GM18520 (cell line): ENCODE results near the gene ZNF226.
"Not testable (repeated sequence)": the region's sequence is repeated elsewhere in the genome, so short reads cannot be mapped to it uniquely, and the experiment has no call there.

Experiments
- ATAC-seq: cut with Tn5 transposase; IDR thresholded peaks from one replicate; pipeline ENCODE4 v1.9.1; 2021; ENCODE audit not compliant: unreplicated experiment

ZNF226 gene

DNA sequence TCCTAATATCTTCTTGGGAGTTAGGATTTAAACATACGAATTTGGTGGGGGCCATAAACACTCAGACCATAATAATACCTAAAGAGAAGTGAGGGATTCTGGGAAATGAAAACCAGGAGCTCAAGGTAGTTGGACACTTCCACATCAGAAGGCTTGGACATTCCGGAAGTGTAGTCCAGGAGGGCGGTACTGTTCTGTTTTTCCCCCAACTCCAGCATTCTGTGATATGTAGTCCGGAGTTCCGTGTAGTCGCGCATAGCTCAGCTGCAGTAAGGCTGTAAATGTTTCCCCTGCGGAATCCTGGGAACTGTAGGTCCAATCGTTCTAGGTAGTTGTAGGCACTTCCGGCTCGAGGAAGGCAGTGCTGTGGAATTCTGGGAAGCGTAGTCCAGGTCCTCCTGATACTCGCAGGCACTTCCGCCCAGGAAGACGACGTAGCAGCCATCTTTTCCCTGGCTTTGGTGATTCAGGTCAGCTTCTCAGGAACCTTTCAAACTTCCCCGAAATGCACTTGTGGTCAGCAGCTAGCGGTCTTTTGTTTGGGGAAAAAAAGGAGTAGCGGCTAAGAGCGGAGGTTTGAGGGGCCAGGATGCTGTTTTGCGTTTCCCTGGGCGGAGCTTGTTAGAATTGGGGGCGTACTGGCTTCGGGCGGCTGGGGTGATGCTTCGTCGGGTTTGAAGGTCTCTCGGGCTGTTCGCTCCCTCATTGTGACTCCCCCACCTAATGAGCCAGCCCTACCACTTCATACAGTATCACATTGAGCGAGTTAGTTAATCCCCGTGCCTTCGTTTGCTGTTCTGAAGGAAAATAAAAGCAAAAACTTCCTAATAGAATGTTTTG lies at the start of gene ZNF226:
TSS of gene ZNF226 (plus strand) at position 428 of the 840 bp plus-strand sequence. CDS start 4,981 bp downstream, outside the sequence.
- peak; percentile 68 for ATAC-seq

DNA sequence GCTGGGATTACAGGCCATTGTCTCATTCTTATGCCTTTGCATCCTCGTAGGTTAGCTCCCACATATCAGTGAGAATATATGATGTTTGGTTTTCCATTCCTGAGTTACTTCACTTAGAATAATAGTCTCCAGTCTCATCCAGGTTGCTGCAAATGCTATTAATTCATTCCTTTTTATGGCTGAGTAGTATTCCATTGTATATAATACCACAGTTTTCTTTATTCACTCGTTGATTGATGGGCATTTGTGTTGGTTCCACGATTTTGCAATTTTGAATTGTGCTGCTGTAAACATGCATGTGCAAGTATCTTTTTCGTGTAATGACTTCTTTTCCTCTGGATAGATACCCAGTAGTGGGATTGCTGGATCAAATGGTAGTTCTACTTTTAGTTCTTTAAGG lies 43.7 kb upstream of the ZNF226 start:
- ATAC-seq = not testable (repeated sequence)

DNA sequence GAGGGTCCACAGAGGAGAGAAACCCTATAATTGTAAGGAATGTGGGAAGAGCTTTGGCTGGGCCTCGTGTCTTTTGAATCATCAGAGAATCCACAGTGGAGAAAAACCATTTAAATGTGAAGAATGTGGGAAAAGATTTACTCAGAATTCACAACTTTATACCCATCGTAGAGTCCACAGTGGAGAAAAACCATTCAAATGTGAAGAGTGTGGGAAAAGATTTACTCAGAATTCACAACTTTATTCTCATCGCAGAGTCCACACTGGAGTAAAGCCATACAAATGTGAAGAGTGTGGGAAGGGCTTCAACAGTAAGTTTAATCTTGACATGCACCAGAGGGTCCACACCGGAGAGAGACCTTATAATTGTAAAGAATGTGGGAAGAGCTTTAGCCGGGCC lies 32.9 kb upstream of the ZNF226 start:
- ATAC-seq = no peak

DNA sequence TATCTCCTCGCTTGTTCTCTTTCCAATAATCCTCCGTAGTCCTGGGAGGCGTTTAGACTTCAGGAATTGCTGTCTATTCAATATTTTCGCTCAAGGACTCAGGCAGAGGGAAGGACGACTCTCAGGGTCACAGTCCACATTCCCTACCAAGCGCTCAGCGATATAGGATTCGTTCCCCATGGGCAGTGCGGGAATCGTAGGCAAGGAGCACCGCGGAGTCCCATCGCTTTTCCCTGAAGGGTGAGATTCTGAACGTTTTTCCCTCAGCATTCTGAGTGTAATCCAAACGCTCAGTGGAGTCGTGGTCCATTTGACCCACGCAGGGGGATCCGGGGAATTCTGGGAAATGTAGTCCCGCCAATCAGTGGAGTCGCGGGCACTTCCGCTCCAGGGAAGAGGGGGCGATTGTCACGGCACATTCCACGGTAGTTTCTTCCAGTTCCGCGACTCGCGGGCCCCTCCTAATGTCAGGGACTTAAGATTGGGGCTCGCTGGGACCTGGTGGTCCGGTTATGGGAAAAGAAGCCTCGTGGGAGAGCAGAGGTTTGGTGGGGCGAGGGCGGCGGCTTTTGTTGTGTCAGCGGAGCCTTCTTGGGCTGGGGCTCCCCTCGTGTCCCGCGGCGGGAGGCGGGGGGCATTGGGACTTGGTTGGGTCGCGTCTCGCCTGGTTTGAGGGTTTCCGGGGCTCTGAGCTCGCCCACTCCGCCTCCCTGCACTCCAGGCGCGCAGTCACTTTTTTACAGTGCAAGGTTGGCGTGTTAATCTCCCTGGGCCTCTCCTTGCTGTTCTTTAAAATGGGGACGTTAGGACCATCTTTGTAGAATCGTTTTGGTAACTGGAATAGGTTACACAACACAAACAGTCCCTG lies 23.5 kb upstream of the ZNF226 start, which contains the start of gene ZNF234:
TSS of gene ZNF234 (plus strand) at position 364 of the 868 bp plus-strand sequence. CDS start 3,079 bp downstream, outside the sequence.
- ATAC-seq = no peak

DNA sequence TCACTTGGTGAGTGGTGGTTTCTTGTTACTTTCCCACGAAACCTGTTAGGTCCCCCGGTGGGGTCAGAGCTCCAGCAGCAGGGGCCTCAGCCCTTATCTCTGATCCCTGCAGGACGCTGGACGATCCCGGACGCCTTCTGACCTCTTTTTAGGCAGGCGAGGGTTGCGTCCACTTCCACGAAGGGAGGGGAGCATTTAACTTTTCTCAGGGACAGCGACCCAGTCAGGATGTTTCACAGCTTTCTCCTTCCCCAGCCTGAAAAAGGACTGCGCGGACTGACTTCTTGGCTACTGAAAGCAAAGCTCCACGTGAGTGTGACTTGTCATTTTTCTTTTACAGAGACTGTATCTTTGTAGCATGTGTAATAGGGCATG lies 22.9 kb upstream of the ZNF226 start:
- no peak for ATAC-seq

DNA sequence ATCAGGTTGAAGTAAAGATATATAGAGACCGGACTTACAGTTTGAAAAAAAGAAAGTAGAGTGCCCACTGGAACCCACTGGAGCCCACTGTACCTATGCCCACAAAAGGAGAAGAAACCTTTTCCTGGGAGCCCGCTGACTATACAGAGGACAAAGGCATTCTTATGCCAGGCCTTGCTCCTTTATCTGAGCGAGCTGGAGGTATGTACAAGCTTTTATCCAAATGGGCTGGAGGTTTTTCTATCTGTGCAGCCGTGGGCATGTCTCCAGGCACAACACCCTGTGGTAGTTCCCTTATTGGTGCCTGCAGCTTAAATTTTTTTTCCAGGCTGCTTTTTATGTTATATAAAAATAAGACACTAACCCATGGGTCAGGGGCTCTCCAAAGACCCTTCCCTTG lies 15.1 kb upstream of the ZNF226 start:
- no peak for ATAC-seq

DNA sequence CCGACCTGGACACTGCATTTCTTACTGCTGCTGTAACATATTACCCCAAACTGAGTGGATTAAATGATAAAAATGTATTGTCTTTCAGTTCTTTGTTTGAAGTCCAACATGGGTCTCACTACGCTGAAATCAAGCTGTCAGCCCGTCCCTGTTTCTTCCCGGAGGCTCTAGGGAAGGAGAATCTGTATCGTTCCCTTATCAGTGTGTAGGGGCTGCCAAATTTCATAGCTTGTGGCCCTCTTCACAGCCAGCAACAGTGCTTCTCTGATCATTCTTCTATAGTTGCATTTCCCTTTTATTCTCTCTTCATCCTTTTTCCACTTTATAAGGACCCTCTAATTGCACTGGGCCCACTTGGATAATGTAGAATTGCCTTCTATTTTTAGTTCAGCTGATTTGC lies 13.4 kb upstream of the ZNF226 start:
- ATAC-seq = no peak

DNA sequence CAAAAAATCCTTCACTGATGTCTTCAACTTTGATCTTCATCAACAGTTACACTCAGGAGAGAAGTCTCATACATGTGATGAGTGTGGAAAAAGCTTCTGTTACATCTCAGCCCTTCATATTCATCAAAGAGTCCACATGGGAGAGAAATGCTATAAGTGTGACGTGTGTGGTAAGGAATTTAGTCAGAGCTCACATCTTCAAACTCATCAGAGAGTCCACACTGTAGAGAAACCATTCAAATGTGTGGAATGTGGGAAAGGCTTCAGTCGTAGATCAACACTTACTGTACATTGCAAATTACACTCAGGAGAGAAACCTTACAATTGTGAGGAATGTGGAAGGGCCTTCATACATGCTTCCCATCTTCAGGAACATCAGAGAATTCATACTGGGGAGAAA lies 8.4 kb upstream of the ZNF226 start:
- ATAC-seq = no peak

DNA sequence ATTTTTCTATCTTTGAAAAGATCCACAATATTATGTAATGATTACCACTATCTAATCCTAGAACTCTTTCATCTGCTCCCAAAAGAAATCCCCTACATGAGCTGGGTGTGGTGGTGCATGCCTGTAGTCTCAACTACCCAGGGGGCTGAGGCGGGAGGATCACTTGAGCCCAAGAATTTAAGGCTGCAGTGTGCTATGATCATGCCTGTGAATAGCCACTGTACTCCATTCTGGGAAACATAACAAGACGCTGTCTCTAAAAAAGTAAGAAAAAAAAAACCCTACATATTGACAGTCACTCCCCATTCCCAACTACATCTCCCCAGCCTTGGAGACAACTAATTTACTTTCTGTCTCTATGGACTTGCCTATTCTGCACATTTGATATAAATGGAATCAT lies 1.1 kb upstream of the ZNF226 start:
- no peak for ATAC-seq

DNA sequence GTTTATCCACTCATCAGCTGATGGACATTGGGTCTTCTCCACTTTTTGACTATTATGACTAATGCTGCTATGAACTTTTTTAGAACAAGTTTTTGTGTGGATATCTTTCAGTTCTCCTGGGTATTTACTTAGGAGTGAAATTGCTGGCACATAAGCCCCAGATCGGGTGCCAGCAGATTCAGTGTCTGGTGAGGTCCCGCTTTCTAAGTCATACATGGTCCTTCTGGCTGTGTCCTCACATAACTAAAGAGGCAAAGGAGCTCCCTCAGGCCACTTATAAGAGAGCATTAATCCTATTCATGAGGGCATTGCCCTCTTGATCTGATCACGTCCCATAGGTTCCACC lies 600 bp upstream of the ZNF226 start:
- no peak for ATAC-seq

DNA sequence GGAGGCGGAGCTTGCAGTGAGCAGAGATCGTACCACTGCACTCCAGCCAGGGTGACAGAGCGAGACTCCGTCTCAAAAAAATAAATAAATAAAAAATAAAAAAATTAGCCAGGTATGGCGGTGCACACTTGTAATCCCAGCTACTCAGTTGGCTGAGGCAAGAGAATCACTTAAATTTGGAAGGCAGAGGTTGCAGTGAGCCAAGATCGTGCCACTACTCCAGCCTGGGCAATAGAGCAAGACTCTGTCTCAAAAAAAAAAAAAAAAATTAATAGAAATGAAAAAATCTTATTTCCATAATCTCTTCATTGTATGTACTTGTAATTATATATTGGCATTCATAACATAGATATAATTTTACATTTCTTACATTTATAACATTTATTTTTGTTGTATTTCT lies 5.8 kb downstream of the ZNF226 start:
- not testable (repeated sequence) for ATAC-seq

DNA sequence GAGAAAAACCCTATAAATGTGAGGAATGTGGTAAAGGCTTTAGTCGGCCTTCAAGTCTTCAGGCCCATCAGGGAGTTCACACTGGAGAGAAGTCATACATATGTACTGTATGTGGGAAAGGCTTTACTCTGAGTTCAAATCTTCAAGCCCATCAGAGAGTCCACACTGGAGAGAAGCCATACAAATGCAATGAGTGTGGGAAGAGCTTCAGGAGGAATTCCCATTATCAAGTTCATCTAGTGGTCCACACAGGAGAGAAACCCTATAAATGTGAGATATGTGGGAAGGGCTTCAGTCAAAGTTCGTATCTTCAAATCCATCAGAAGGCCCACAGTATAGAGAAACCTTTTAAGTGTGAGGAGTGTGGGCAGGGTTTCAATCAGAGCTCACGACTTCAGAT lies 11.7 kb downstream of the ZNF226 start:
- no peak for ATAC-seq

DNA sequence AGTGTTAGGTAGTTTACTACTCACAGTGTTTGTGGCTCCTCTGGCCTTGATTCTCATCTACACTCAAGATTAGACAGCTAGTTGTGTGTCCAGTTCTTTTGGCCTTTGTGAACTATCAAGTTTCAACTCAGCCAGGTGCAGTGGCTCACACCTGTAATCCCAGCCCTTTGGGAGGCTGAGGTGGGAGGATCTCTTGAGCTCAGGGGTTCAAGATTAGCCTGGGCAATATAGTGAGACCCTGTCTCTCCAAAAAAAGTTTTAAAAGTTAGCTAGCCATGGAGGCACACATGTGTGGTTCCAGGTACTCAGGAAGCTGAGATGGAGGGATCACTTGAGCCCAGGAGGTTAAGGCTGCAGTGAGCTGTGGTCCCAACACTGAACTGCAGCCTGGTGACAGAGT lies 16.1 kb downstream of the ZNF226 start:
- ATAC-seq = no peak

DNA sequence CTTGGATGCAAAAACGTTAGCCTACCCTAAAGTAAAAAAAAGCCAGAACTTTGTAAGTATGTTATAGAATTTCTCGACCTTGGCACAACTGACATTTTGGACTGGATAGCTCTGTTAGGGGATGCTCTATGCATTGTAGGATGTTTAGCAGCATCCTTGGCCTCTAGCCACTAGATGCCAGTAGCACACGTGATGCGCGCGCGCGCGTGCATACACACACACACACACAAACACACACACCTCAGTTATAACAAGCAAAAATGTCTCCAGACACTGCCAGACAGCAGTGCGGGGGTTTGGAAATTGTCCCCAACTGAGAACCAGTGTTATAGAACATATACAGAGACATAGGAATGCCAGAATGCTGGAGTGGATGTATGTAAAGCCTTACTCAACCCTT lies 17.2 kb downstream of the ZNF226 start:
- ATAC-seq = no peak

DNA sequence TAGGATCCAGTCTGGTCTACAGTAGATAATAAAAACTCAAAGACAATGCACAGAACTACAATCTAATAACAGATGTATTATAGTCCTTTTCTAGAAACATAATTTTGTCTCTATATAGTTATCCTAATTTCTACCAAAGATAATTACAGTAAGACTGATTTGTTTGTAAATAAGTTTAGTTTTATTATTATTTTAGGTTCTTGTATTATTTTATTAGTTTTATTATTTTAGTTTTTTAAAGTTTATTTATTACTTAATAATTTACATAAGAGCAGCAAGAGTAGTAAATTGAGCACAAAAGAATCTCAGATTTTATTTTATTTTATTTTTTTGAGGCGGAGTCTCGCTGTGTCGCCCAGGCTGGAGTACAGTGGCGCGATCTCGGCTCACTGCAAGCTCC lies 25.1 kb downstream of the ZNF226 start:
- no peak for ATAC-seq

DNA sequence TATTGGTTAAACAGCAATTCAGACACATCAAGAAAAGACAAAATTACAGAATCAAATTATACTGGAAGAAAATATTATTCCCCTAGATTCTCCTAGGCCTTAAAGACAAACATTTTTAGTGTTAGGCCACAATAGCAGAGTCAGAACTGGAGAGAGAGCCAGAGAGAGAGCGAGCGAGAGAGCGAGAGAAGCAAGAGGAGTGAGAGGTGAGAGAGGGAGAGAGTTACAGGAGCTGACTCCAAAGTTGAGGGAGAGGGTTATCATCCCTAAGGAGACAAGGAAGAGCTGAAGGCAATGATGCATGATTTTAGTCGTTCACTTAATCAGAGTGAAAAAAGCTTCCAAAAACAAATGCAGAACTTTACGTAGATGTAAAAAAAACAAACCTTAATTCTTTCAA lies 27.2 kb downstream of the ZNF226 start:
- no peak for ATAC-seq

DNA sequence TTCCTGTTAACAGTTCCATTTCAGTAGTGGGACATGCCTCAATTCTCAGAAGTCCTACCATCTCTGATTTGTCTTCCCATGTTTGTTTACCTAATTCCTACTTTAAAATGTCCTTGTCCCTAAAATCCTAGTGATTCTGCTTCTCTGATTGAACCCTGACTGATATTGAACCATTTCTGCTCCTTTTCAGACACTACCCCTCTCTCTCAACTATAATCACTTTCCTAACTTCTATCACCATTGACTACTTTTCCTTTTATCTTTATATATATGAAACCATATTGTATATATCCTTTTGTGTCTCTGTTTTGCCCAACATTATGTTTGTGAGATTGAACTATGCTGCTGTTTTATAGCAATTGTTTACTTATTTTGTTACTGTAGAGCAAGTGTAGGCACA lies 31.9 kb downstream of the ZNF226 start:
- no peak for ATAC-seq

DNA sequence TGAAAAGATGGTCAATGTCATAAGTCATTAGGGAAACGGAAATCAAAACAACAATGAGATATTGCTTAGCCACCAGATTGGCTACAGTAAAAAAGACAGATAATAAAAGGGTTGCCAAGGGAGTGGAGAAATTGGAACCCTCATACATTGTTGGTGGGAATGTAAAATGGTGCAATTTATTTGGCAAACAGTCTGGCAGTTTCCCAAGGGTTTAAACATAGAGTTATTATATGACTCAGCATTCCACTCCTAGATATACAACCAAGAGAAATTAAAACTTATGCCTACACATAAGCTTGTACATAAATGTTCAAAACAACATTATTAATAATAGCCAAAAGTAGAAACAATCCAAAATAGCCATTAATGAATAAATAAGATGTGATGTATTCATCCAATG lies 37.6 kb downstream of the ZNF226 start:
- no peak for ATAC-seq

DNA sequence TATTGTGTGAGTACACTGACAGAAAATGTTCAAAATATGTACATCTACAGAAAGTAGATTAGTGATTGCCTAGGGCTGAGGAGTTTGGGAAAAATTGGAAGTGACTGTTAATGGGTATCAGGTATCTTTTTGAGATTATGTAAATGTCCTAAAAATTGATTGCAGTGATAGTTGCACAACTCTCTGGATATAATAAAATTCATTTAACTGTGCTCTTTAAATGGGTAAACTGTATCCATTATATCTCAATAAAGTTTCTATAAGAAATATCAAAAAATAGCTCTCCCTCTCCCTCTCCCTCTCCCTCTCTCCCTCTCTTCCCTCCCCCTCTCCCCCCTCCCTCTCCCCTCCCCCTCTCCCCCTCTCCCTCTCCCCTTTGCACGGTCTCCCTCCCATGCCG lies 38.1 kb downstream of the ZNF226 start:
- no peak for ATAC-seq

DNA sequence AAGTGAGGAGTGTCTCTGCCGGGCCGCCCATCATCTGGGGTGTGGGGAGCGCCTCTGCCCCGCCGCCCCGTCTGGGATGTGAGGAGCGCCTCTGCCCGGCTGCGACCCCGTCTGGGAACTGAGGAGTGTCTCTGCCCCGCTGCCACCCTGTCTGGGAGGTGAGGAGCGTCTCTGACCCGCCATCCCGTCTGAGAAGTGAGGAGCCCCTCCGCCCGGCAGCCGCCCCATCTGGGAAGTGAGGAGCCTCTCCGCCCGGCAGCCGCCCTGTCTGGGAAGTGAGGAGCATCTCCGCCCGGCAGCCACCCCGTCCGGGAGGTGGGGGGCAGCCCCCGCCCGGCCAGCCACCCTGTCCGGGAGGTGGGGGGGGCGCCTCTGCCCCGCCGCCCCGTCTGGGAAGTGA lies 39.0 kb downstream of the ZNF226 start:
- ATAC-seq = not testable (repeated sequence)

DNA sequence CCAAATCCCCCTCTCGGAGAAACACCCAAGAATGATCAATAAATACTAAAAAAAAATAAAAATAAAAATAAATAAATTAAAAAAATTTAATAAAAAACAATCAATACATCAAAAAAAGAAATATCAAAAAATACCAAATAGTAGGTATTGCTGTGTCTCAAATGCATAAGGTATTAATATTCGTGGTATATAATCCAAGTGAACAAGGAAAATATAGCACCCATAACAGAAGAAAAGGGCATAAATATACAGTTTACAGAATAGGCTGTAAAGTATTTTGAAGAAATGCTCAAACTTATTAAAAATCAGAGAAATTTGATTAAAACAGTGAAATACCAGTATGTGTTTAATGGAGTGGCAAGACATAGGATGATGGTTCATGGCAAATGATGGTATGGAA lies 39.9 kb downstream of the ZNF226 start:
- no peak for ATAC-seq

DNA sequence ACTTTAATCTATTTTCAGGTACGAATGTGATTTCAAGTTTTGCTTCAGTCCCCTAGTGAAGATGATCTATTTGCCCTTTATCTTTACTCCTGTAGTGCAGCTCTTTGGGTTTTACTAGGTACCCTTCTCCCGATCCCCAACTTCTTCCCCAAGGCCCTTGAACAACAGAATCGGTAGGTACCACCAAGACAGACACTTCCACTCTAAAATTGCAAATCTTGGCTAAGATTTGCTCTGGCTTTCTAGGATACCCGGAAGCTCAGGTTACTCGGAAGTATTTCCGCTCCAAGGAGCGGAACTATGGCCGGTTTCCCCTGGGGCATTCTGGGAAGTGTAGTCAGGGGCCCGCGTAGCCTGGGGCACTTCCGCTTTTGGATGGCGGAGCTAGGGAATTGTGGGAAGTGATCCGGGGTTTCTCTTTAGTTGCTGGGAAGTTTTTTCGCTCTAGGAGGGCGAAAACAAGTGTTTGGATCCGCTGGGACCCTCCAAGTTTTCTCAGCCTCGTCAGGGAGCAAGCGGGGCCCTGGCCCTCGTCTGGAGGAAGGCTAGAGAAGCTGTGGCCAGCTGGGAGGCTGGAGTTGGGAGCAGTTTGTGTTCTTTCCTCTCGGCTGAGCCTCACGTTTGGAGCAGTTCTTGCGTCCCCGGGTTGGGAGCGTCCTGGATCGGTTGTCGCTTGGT lies 42.4 kb downstream of the ZNF226 start:
- peak; percentile 90 for ATAC-seq
